SK-N-SH (cell line): ENCODE measurements around the gene MYO16. TPM values are rescaled to one million over a fixed set of nuclear protein-coding genes. Genes with fewer than 3 reads are reported as not detected.

Experiments used
- CTCF ChIA-PET: fragments of 300-600, 350-600 bp; formaldehyde crosslinking; extraction: SDS; loops from one replicate; lab custom pipeline; 2021; lab: Yijun Ruan, JAX
- POLR2A ChIA-PET: fragments of 350-600 bp; sonication (Branson Sonifier 250); formaldehyde crosslinking; extraction: SDS; loops from one replicate; lab custom pipeline; 2020; ENCODE audit warnings: antibody characterized with exemption, inconsistent platforms; lab: Yijun Ruan, JAX
- DNase-seq: peaks from one replicate; pipeline ENCODE4 v3.0.0; 2012
- H2AFZ ChIP-seq: fragments of 200-600 bp; sonication (generic); 2 replicates; pipeline ENCODE4 v1.8.1; 2016; ENCODE audit warnings: antibody characterized with exemption, mild to moderate bottlenecking, low read depth
- H3F3A ChIP-seq: fragments of 200-600 bp; sonication (generic); replicated peaks from 2 replicates; pipeline ENCODE3; 2016; ENCODE audit warnings: antibody characterized with exemption, mild to moderate bottlenecking; ENCODE audit not compliant: insufficient read depth
- H3K27ac ChIP-seq, 2 experiments: fragments of 200-500 bp in 1 of 2; fragments of 200-600 bp in 1 of 2; sonication (Bioruptor generic) in 1 of 2; sonication (generic), shearing (Covaris generic) in 1 of 2; 2 replicates each; pipeline versions ENCODE4 v1.5.1 to v1.6.1; 2014 to 2016; ENCODE audit warnings: low read depth in 2 of 2, inconsistent platforms in 1 of 2, low read length in 1 of 2, mild to moderate bottlenecking in 1 of 2, mixed read lengths in 1 of 2
- H3K27me3 ChIP-seq: fragments of 200-600 bp; sonication (generic), shearing (Covaris generic); 2 replicates; pipeline ENCODE4 v1.6.1; 2016; ENCODE audit warnings: mixed run types; ENCODE audit not compliant: insufficient read depth
- H3K36me3 ChIP-seq, 2 experiments: fragments of 200-500 bp in 1 of 2; fragments of 200-600 bp in 1 of 2; sonication (Bioruptor generic) in 1 of 2; sonication (generic) in 1 of 2; replicated peaks in 1 of 2; 2 replicates each; pipeline versions ENCODE3 to v1.5.1; 2014 to 2016; ENCODE audit warnings: low read length in 1 of 2, mild to moderate bottlenecking in 1 of 2; ENCODE audit not compliant: insufficient read depth in 2 of 2, control insufficient read depth in 1 of 2
- H3K4me1 ChIP-seq, 2 experiments: fragments of 200-500 bp in 1 of 2; fragments of 200-600 bp in 1 of 2; sonication (Bioruptor generic) in 1 of 2; sonication (generic), shearing (Covaris generic) in 1 of 2; 2 replicates each; pipeline versions ENCODE4 v1.5.1 to v1.6.1; 2014 to 2016; ENCODE audit warnings: low read depth in 1 of 2, low read length in 1 of 2, mixed run types in 1 of 2; ENCODE audit not compliant: insufficient read depth in 2 of 2, control insufficient read depth in 1 of 2
- H3K4me2 ChIP-seq: fragments of 200-600 bp; sonication (generic), shearing (Covaris generic); 2 replicates; pipeline ENCODE4 v1.6.1; 2017; ENCODE audit warnings: mixed run types
- H3K4me3 ChIP-seq, 2 experiments: fragments of 200-500 bp in 1 of 2; fragments of 200-600 bp in 1 of 2; sonication (Bioruptor generic) in 1 of 2; sonication (generic), shearing (Covaris generic) in 1 of 2; 2 replicates each; pipeline versions ENCODE4 v1.5.1 to v1.8.1; 2014 to 2016; ENCODE audit warnings: low read depth in 2 of 2, inconsistent platforms in 1 of 2, low read length in 1 of 2, mild to moderate bottlenecking in 1 of 2, mixed read lengths in 1 of 2, moderate library complexity in 1 of 2
- H3K79me2 ChIP-seq: fragments of 200-600 bp; sonication (generic); 2 replicates; pipeline ENCODE4 v1.8.1; 2017; ENCODE audit warnings: mild to moderate bottlenecking; ENCODE audit not compliant: insufficient read depth
- H3K9ac ChIP-seq: fragments of 200-600 bp; sonication (generic); 2 replicates; pipeline ENCODE4 v1.6.1; 2017; ENCODE audit warnings: mixed run types
- H3K9me2 ChIP-seq: fragments of 200-600 bp; sonication (generic); 2 replicates; pipeline ENCODE4 v1.6.1; 2017; ENCODE audit warnings: mixed run types
- H3K9me3 ChIP-seq: fragments of 200-600 bp; sonication (generic); 2 replicates; pipeline ENCODE4 v1.6.1; 2017; ENCODE audit warnings: mixed run types, mild to moderate bottlenecking, moderate library complexity
- H4K20me1 ChIP-seq: fragments of 200-600 bp; sonication (generic); 2 replicates; pipeline ENCODE4 v1.6.1; 2017; ENCODE audit warnings: mild to moderate bottlenecking, mixed run types; ENCODE audit not compliant: insufficient read depth
- CHD2 ChIP-seq: fragments of 150-350 bp; IDR thresholded peaks from 2 replicates; pipeline ENCODE4 v1.6.1; 2018; ENCODE audit warnings: low read length; ENCODE audit not compliant: partially characterized antibody
- CTCF ChIP-seq: fragments of 200-600 bp; sonication (generic); IDR thresholded peaks from 2 replicates; pipeline ENCODE4 v1.6.1; 2017; ENCODE audit warnings: antibody characterized with exemption, mild to moderate bottlenecking, moderate library complexity
- ELF1 ChIP-seq: IDR thresholded peaks from 2 replicates; pipeline ENCODE4 v1.4.0; 2012
- EZH2phosphoT487 ChIP-seq: fragments of 200-600 bp; sonication (generic); IDR thresholded peaks from 2 replicates; pipeline ENCODE4 v1.6.1; 2017; ENCODE audit warnings: low read depth, mixed run types, mild to moderate bottlenecking, antibody characterized with exemption, moderate library complexity, borderline replicate concordance
- FOSL2 ChIP-seq: IDR thresholded peaks from 2 replicates; pipeline ENCODE4 v1.4.0; 2012; ENCODE audit warnings: low read depth, mild to moderate bottlenecking, moderate library complexity, borderline replicate concordance
- GATA2 ChIP-seq: sonication (generic); formaldehyde crosslinking; IDR thresholded peaks from 2 replicates; pipeline ENCODE4 v1.5.0; 2020; ENCODE audit warnings: mild to moderate bottlenecking, missing genetic modification reagents
- IRF3 ChIP-seq: fragments of 150-350 bp; IDR thresholded peaks from 2 replicates; pipeline ENCODE4 v1.6.1; 2016; ENCODE audit warnings: mild to moderate bottlenecking, low read depth, low read length
- MAX ChIP-seq: IDR thresholded peaks from 2 replicates; pipeline ENCODE4 v1.4.0; 2012; ENCODE audit warnings: low read depth
- MEF2A ChIP-seq: IDR thresholded peaks from 2 replicates; pipeline ENCODE4 v1.4.0; 2012; ENCODE audit warnings: low read depth, borderline replicate concordance
- MXI1 ChIP-seq: IDR thresholded peaks from 2 replicates; pipeline ENCODE4 v1.6.1; 2012; ENCODE audit warnings: mild to moderate bottlenecking, low read depth, low read length, improper control_type of control experiment
- NFIC ChIP-seq: IDR thresholded peaks from 2 replicates; pipeline ENCODE4 v1.4.0; 2012; ENCODE audit warnings: borderline replicate concordance
- NRF1 ChIP-seq: IDR thresholded peaks from 2 replicates; pipeline ENCODE4 v1.6.1; 2012; ENCODE audit warnings: low read depth, mild to moderate bottlenecking, low read length
- PBX3 ChIP-seq: IDR thresholded peaks from 2 replicates; pipeline ENCODE4; 2012
- POLR2AphosphoS5 ChIP-seq: IDR thresholded peaks from 2 replicates; pipeline ENCODE4 v1.6.1; 2012; ENCODE audit warnings: low read depth, low read length
- REST ChIP-seq: IDR thresholded peaks from 2 replicates; pipeline ENCODE4 v1.6.1; 2012; ENCODE audit warnings: mild to moderate bottlenecking, low read depth, low read length, moderate library complexity
- SIN3A ChIP-seq: IDR thresholded peaks from 2 replicates; pipeline ENCODE4 v1.6.1; 2012; ENCODE audit warnings: low read depth, mild to moderate bottlenecking, low read length, moderate library complexity, borderline replicate concordance
- SMC3 ChIP-seq: IDR thresholded peaks from 2 replicates; pipeline ENCODE4 v1.6.1; 2012; ENCODE audit warnings: low read depth, low read length, improper control_type of control experiment
- TAF1 ChIP-seq: IDR thresholded peaks from 2 replicates; pipeline ENCODE4 v1.6.1; 2012; ENCODE audit warnings: low read depth, mild to moderate bottlenecking, low read length, moderate library complexity, borderline replicate concordance
- TCF12 ChIP-seq: IDR thresholded peaks from 2 replicates; pipeline ENCODE4 v1.4.0; 2012
- USF1 ChIP-seq: IDR thresholded peaks from 2 replicates; pipeline ENCODE4 v1.4.0; 2012; ENCODE audit warnings: low read depth, borderline replicate concordance
- USF2 ChIP-seq: fragments of 150-350 bp; IDR thresholded peaks from 2 replicates; pipeline ENCODE4 v1.6.1; 2017; ENCODE audit warnings: antibody characterized with exemption, low read length, low read depth, borderline replicate concordance
- ZBTB33 ChIP-seq: IDR thresholded peaks from 2 replicates; pipeline ENCODE4 v1.4.0; 2012; ENCODE audit warnings: low read depth, borderline replicate concordance
- WGBS: methylation state at CpG from one replicate; pipeline ENCODE4 v1.1.6; 2017; ENCODE audit warnings: low lambda C conversion rate; 5-methylcytosine and 5-hydroxymethylcytosine counted together
- polyA plus RNA-seq, 3 experiments: library from polyadenylated mRNA; depleted of rRNA; stranded (reverse); fragments of >200 nt; gene quantifications; 2 replicates each; pipeline ENCODE4 v1.2.3, GENCODE V29; 2012

The MYO16 gene
- polyA plus RNA-seq, 1 of the 3 experiments (the other 2 are of a cell fraction) = 0.07 TPM

GRCh38 chr13:108917581-108917980, 288.2 kb downstream of the MYO16 start:
- Histone ChIP-seq H3K4me1 (peaks cover 5 to 18% of the 10 kb centered on the region in 2 experiments), H3F3A (no peaks in the 10 kb centered on the region), H3K4me2 (no peak overlapping the region), H3K9ac (no peak overlapping the region), H3K4me3 (no peak overlapping the region), H3K27ac (no peak overlapping the region), H3K9me3 (no peaks in the 10 kb centered on the region), H3K79me2 (no peaks in the 10 kb centered on the region), H4K20me1 (no peaks in the 10 kb centered on the region), H2AFZ (no peak overlapping the region), H3K27me3 (no peaks in the 10 kb centered on the region), H3K36me3 (no peaks in the 10 kb centered on the region), H3K9me2 (no peaks in the 10 kb centered on the region)
- ChIA-PET POLR2A (no interaction called here), CTCF (interaction anchor here (4.0 kb wide), 1 partner anchor 43 kb away, joined by 23 read pairs; no protein-coding TSS in a partner anchor)
- WGBS = 57% methylated on average over 3 of the region's 3 CpGs
- DNase-seq = no peak
- TF ChIP-seq GATA2 (CRISPR knock-in tag) (no peak), FOSL2 (peak; percentile 20; the same call in 1 of the 2 replicates), USF2 (no peak), POLR2AphosphoS5 (peak; percentile 66; the same call in 1 of the 2 replicates), NFIC (peak; percentile 75), EZH2phosphoT487 (no peak), CTCF (no peak), ELF1 (no peak), CHD2 (no peak), ZBTB33 (0 out of 2 replicates have a peak, but pooled peaks have one; percentile 23), MXI1 (no peak), MAX (no peak), NRF1 (no peak), SIN3A (no peak), REST (no peak), IRF3 (no peak), PBX3 (peak; percentile 83), TCF12 (peak; percentile 65), USF1 (no peak), TAF1 (no peak), MEF2A (no peak), SMC3 (no peak)
